GM12892 (cell line): ENCODE measurements around the gene DPPA5.

Source experiments
- DNase-seq: peaks from one replicate; pipeline ENCODE4 v3.0.0; 2011; ENCODE audit not compliant: insufficient read length
- FAIRE-seq: peaks from 2 replicates; lab custom pipeline; 2011; peaks lifted over from hg19 to GRCh38; lab: Jason Lieb, UNC
- POLR2A ChIP-seq: IDR thresholded peaks from 2 replicates; pipeline ENCODE4 v1.6.1; 2011; ENCODE audit warnings: low read depth, low read length, control low read depth
- POLR2AphosphoS5 ChIP-seq: IDR thresholded peaks from 2 replicates; pipeline ENCODE4 v1.6.1; 2011; ENCODE audit warnings: low read depth, low read length, control low read depth
- TAF1 ChIP-seq: IDR thresholded peaks from 2 replicates; pipeline ENCODE4 v1.6.1; 2011; ENCODE audit warnings: low read depth, mild to moderate bottlenecking, control low read depth, low read length, borderline replicate concordance

DPPA5 gene

GRCh38 chr6:73377225-73377624 is 23.1 kb upstream of the DPPA5 start:
- no peak for FAIRE-seq
- no peak for DNase-seq
- TF ChIP-seq TAF1 (no peak), POLR2A (no peak), POLR2AphosphoS5 (no peak)

- DNase-seq (no peak), FAIRE-seq (no peak)
- TF ChIP-seq POLR2AphosphoS5 (no peak), POLR2A (no peak), TAF1 (no peak)
Observed at GRCh38 chr6:73375216-73375615, 21.1 kb upstream of the DPPA5 start.

- DNase-seq (no peak), FAIRE-seq (no peak)
- TF ChIP-seq POLR2A (no peak), POLR2AphosphoS5 (no peak), TAF1 (no peak)
Observed at GRCh38 chr6:73372516-73372915, 18.4 kb upstream of the DPPA5 start.

- no peak for DNase-seq
- no peak for FAIRE-seq
- TF ChIP-seq POLR2AphosphoS5 (no peak), POLR2A (no peak), TAF1 (no peak)
Observed at GRCh38 chr6:73371984-73372383, 17.9 kb upstream of the DPPA5 start.

- TF ChIP-seq POLR2AphosphoS5 = no peak
- TF ChIP-seq TAF1 = no peak
- no peak for TF ChIP-seq POLR2A
- DNase-seq (no peak), FAIRE-seq (no peak)
Observed at GRCh38 chr6:73369563-73369962, 15.5 kb upstream of the DPPA5 start, which contains the start of gene OOEP. OOEP (minus strand) TSS chr6:73369897; CDS start chr6:73369792, 105 bp downstream.

GRCh38 chr6:73369157-73369556 is 15.1 kb upstream of the DPPA5 start:
- no peak for TF ChIP-seq POLR2AphosphoS5
- no peak for TF ChIP-seq TAF1
- no peak for TF ChIP-seq POLR2A
- DNase-seq (no peak), FAIRE-seq (no peak)

- FAIRE-seq = no peak
- DNase-seq = no peak
- no peak for TF ChIP-seq POLR2AphosphoS5
- TF ChIP-seq TAF1 = no peak
- TF ChIP-seq POLR2A = no peak
Observed at GRCh38 chr6:73368675-73369074, 14.6 kb upstream of the DPPA5 start.

GRCh38 chr6:73367761-73368355 is 13.8 kb upstream of the DPPA5 start:
- FAIRE-seq (no peak), DNase-seq (no peak)
- TF ChIP-seq POLR2A (no peak), POLR2AphosphoS5 (no peak), TAF1 (no peak)

- DNase-seq (no peak), FAIRE-seq (no peak)
- TF ChIP-seq TAF1 (no peak), POLR2AphosphoS5 (no peak), POLR2A (no peak)
Observed at GRCh38 chr6:73364549-73364948, 10.5 kb upstream of the DPPA5 start.

GRCh38 chr6:73364121-73364520 is 10.0 kb upstream of the DPPA5 start:
- TF ChIP-seq POLR2AphosphoS5 = no peak
- no peak for TF ChIP-seq POLR2A
- TF ChIP-seq TAF1 = no peak
- FAIRE-seq (no peak), DNase-seq (no peak)

GRCh38 chr6:73363537-73363875 is 9.4 kb upstream of the DPPA5 start:
- no peak for TF ChIP-seq POLR2AphosphoS5
- no peak for TF ChIP-seq POLR2A
- TF ChIP-seq TAF1 = no peak
- no peak for DNase-seq
- no peak for FAIRE-seq

GRCh38 chr6:73362869-73363536 is 8.9 kb upstream of the DPPA5 start:
- no peak for FAIRE-seq
- DNase-seq = no peak

GRCh38 chr6:73362358-73362757 is 8.3 kb upstream of the DPPA5 start, which contains the start of gene KHDC3L:
KHDC3L (plus strand) TSS chr6:73362658; CDS start chr6:73362730, 72 bp downstream.
- TF ChIP-seq POLR2AphosphoS5 = no peak
- no peak for TF ChIP-seq POLR2A
- no peak for TF ChIP-seq TAF1
- DNase-seq (no peak), FAIRE-seq (no peak)

More at GRCh38 chr6:73362869-73363536, 8.9 kb upstream of the DPPA5 start:
- no peak for TF ChIP-seq POLR2A
- TF ChIP-seq POLR2AphosphoS5 = no peak
- TF ChIP-seq TAF1 = no peak
